WTC11 (cell line): Measurements from ENCODE around the gene NFATC1. TPM values are rescaled to one million over a fixed set of nuclear protein-coding genes. Genes with fewer than 3 reads are reported as not detected.
A peak's percentile ranks its signal among the peaks of the same experiment; 100 is the strongest.

Experiments
- AFF4 ChIP-seq: sonication (generic); formaldehyde crosslinking; IDR thresholded peaks from 2 replicates; pipeline ENCODE4 v1.8.1; 2023; ENCODE audit warnings: mild to moderate bottlenecking, missing genetic modification reagents, borderline replicate concordance
- ATF2 ChIP-seq: sonication (generic); formaldehyde crosslinking; IDR thresholded peaks from 2 replicates; pipeline ENCODE4 v1.8.1; 2022; ENCODE audit warnings: low read depth, missing genetic modification reagents, borderline replicate concordance
- CBFB ChIP-seq: sonication (generic); formaldehyde crosslinking; IDR thresholded peaks from 2 replicates; pipeline ENCODE4 v1.8.1; 2022; ENCODE audit warnings: mild to moderate bottlenecking, low read depth, missing genetic modification reagents
- CREB1 ChIP-seq: sonication (generic); formaldehyde crosslinking; IDR thresholded peaks from 2 replicates; pipeline ENCODE4 v1.8.0; 2023; ENCODE audit warnings: mild to moderate bottlenecking, missing genetic modification reagents
- CREM ChIP-seq: sonication (generic); formaldehyde crosslinking; IDR thresholded peaks from 2 replicates; pipeline ENCODE4 v1.8.1; 2022; ENCODE audit warnings: mild to moderate bottlenecking, missing genetic modification reagents, moderate library complexity
- ERG ChIP-seq: fragments of 250-450 bp; sonication (Bioruptor Pico); IDR thresholded peaks from 2 replicates; pipeline ENCODE4 v1.8.0; 2021; ENCODE audit warnings: mild to moderate bottlenecking
- FOXK1 ChIP-seq: sonication (generic); formaldehyde crosslinking; IDR thresholded peaks from 2 replicates; pipeline ENCODE4 v1.8.0; 2022; ENCODE audit warnings: mild to moderate bottlenecking, moderate library complexity, missing genetic modification reagents
- FOXP1 ChIP-seq: sonication (generic); formaldehyde crosslinking; IDR thresholded peaks from 2 replicates; pipeline ENCODE4 v1.8.0; 2022; ENCODE audit warnings: missing genetic modification reagents, mild to moderate bottlenecking, moderate library complexity, borderline replicate concordance
- FOXP4 ChIP-seq: sonication (generic); formaldehyde crosslinking; IDR thresholded peaks from 2 replicates; pipeline ENCODE4 v1.8.0; 2022; ENCODE audit warnings: mild to moderate bottlenecking, missing genetic modification reagents
- GABPB1 ChIP-seq: sonication (generic); formaldehyde crosslinking; IDR thresholded peaks from 2 replicates; pipeline ENCODE4 v1.8.1; 2023; ENCODE audit warnings: mild to moderate bottlenecking, missing genetic modification reagents
- MAX ChIP-seq: sonication (generic); formaldehyde crosslinking; IDR thresholded peaks from 2 replicates; pipeline ENCODE4 v1.8.0; 2022; ENCODE audit warnings: mild to moderate bottlenecking, missing genetic modification reagents
- RELA ChIP-seq: sonication (generic); formaldehyde crosslinking; IDR thresholded peaks from 2 replicates; pipeline ENCODE4 v1.8.1; 2022; ENCODE audit warnings: missing genetic modification reagents, mild to moderate bottlenecking, borderline replicate concordance
- TEAD4 ChIP-seq: sonication (generic); formaldehyde crosslinking; IDR thresholded peaks from 2 replicates; pipeline ENCODE4 v1.8.0; 2022; ENCODE audit warnings: mild to moderate bottlenecking, missing genetic modification reagents
- USF1 ChIP-seq: sonication (generic); formaldehyde crosslinking; IDR thresholded peaks from 2 replicates; pipeline ENCODE4 v1.8.0; 2022; ENCODE audit warnings: mild to moderate bottlenecking, missing genetic modification reagents
- ZNF263 ChIP-seq: sonication (generic); formaldehyde crosslinking; IDR thresholded peaks from 2 replicates; pipeline ENCODE4 v1.8.1; 2022; ENCODE audit warnings: low read depth, mild to moderate bottlenecking, moderate library complexity, missing genetic modification reagents
- ZNF317 ChIP-seq: sonication (generic); formaldehyde crosslinking; IDR thresholded peaks from 2 replicates; pipeline ENCODE4 v1.8.1; 2023; ENCODE audit warnings: low read depth, mild to moderate bottlenecking, moderate library complexity, missing genetic modification reagents, borderline replicate concordance
- ZNF671 ChIP-seq: fragments of 250-450 bp; sonication (Bioruptor Pico); IDR thresholded peaks from 2 replicates; pipeline ENCODE4 v1.8.0; 2021; ENCODE audit warnings: mild to moderate bottlenecking
- ZSCAN18 ChIP-seq: fragments of 250-450 bp; sonication (Bioruptor Pico); IDR thresholded peaks from 2 replicates; pipeline ENCODE4 v2.1.2; 2022; ENCODE audit warnings: mild to moderate bottlenecking, moderate library complexity
- total RNA-seq: library from RNA; stranded (reverse); gene quantifications from 3 replicates; pipeline ENCODE4 v1.2.3, GENCODE V29; 2021
- TF ChIP-seq, protein P1 (sequence below): sonication (generic); formaldehyde crosslinking; IDR thresholded peaks from 2 replicates; pipeline ENCODE4 v1.8.1; 2022; ENCODE audit warnings: mild to moderate bottlenecking, missing genetic modification reagents, moderate library complexity, borderline replicate concordance
- TF ChIP-seq, protein P2 (sequence below): sonication (generic); formaldehyde crosslinking; IDR thresholded peaks from 2 replicates; pipeline ENCODE4 v1.8.0; 2022; ENCODE audit warnings: mild to moderate bottlenecking, missing genetic modification reagents
- TF ChIP-seq, protein P3 (sequence below): fragments of 250-450 bp; sonication (Bioruptor Pico); conservative IDR thresholded peaks from 2 replicates; pipeline ENCODE4 v1.9.0; 2021; ENCODE audit warnings: mild to moderate bottlenecking

The NFATC1 gene
- total RNA-seq, 1 experiment from 2014 or later, result 20.2 TPM

- TF ChIP-seq MAX (CRISPR knock-in tag) (no peak; the same call in 1 of the 2 replicates), USF1 (CRISPR knock-in tag) (peak; percentile 82), CBFB (CRISPR knock-in tag) (no peak), RELA (CRISPR knock-in tag) (no peak), TEAD4 (CRISPR knock-in tag) (no peak), AFF4 (CRISPR knock-in tag) (no peak), ERG (no peak), CREB1 (CRISPR knock-in tag) (no peak), ZNF317 (CRISPR knock-in tag) (no peak), ZSCAN18 (no peak), ZNF671 (CRISPR knock-in tag) (no peak), GABPB1 (CRISPR knock-in tag) (no peak), CREM (CRISPR knock-in tag) (no peak), FOXP4 (no peak), ATF2 (CRISPR knock-in tag) (no peak), ZNF263 (CRISPR knock-in tag) (no peak), FOXP1 (CRISPR knock-in tag) (no peak), FOXK1 (CRISPR knock-in tag) (peak; percentile 42; the same call in 1 of the 2 replicates)
- TF ChIP-seq, protein P1, sequence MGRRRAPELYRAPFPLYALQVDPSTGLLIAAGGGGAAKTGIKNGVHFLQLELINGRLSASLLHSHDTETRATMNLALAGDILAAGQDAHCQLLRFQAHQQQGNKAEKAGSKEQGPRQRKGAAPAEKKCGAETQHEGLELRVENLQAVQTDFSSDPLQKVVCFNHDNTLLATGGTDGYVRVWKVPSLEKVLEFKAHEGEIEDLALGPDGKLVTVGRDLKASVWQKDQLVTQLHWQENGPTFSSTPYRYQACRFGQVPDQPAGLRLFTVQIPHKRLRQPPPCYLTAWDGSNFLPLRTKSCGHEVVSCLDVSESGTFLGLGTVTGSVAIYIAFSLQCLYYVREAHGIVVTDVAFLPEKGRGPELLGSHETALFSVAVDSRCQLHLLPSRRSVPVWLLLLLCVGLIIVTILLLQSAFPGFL, result no peak
- TF ChIP-seq, protein P2, sequence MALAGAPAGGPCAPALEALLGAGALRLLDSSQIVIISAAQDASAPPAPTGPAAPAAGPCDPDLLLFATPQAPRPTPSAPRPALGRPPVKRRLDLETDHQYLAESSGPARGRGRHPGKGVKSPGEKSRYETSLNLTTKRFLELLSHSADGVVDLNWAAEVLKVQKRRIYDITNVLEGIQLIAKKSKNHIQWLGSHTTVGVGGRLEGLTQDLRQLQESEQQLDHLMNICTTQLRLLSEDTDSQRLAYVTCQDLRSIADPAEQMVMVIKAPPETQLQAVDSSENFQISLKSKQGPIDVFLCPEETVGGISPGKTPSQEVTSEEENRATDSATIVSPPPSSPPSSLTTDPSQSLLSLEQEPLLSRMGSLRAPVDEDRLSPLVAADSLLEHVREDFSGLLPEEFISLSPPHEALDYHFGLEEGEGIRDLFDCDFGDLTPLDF, result no peak
- TF ChIP-seq, protein P3, sequence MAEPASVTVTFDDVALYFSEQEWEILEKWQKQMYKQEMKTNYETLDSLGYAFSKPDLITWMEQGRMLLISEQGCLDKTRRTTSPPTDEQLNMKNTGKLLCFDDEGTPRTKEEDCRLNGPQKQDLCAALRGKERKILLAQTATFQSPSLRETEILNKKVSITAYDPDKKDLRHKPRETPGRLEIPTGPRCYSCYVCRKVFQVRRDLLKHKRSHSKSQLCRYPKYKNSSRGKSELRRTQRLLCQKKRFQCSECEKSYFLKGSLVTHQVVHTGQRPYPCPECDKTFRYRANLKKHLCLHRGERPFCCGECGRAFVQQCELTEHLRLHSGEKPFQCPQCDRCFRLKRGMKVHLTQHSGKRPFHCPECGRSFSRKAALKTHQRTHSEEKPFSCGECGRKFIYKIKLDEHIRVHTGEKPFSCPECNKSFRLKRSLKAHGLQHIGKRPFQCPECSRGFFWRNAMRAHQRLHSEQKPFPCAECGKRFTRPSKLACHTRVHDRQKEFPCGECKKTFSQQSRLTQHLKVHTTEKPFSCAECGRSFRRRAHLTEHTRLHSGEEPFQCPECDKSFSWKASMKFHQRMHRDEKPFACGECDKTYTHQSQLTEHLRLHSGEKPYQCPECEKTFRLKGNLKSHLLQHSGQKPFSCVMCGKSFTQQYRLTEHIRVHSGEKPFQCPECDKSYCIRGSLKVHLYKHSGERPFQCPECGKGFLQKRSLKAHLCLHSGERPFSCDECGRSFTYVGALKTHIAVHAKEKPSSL (CRISPR knock-in tag), result no peak
These were observed 1.8 kb upstream of the NFATC1 start (continued) for GRCh38 chr18:79393635-79394533.
